T-helper 22 cell (primary cell): ENCODE results near the gene TDRKH.

ENCODE experiments used
- DNase-seq: peaks from one replicate; pipeline ENCODE4 v3.0.0-alpha.2; 2020; ENCODE audit warnings: low read depth

Gene TDRKH, protein sequence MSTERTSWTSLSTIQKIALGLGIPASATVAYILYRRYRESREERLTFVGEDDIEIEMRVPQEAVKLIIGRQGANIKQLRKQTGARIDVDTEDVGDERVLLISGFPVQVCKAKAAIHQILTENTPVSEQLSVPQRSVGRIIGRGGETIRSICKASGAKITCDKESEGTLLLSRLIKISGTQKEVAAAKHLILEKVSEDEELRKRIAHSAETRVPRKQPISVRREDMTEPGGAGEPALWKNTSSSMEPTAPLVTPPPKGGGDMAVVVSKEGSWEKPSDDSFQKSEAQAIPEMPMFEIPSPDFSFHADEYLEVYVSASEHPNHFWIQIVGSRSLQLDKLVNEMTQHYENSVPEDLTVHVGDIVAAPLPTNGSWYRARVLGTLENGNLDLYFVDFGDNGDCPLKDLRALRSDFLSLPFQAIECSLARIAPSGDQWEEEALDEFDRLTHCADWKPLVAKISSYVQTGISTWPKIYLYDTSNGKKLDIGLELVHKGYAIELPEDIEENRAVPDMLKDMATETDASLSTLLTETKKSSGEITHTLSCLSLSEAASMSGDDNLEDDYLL

DNA sequence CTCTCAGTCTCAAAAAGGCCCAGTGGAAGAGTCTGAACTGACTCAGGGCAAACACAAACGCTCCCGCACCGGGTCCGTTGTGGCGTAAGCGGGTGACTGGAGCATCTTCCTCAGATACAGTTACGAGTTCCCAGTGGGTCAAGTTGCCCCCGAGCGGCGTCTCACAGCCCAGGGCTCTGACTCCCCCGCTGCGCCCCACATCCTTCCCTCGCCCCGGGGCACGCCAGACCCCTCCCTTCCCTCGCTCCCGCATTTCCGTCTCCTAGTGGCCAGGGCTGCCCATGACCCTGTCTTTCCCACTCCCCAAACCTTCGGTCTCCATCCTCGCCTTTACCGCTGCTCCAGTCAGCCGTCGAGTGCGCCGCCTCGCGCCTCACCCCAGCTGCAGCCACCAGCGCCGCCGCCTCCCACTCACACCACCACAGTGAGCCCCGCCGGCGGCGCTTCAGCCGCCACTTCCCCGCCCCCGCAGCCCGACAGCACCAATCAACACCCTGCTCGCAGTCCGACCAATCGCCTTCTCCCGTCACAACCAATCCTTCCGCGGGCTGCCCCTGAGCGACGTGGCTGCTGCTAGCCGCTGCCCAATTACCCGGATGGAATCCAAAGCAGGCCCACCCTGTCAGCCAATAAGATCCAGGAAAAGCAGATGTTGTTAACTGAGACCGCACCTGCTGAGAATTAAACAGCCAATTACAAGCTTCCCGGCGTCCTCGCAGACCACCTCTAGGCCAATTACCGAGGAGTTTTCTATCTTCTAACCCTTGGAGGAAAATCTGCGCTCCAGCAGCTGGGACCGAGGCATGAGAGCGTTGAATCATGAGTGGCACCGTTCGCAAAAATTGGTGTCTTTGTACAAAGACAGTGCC lies at the start of gene TDRKH:
Gene TDRKH (minus strand): TSS at position 430 of the 869 bp plus-strand sequence. CDS start 7,478 bp downstream, outside the sequence.
- peak; percentile 99 for DNase-seq

DNA sequence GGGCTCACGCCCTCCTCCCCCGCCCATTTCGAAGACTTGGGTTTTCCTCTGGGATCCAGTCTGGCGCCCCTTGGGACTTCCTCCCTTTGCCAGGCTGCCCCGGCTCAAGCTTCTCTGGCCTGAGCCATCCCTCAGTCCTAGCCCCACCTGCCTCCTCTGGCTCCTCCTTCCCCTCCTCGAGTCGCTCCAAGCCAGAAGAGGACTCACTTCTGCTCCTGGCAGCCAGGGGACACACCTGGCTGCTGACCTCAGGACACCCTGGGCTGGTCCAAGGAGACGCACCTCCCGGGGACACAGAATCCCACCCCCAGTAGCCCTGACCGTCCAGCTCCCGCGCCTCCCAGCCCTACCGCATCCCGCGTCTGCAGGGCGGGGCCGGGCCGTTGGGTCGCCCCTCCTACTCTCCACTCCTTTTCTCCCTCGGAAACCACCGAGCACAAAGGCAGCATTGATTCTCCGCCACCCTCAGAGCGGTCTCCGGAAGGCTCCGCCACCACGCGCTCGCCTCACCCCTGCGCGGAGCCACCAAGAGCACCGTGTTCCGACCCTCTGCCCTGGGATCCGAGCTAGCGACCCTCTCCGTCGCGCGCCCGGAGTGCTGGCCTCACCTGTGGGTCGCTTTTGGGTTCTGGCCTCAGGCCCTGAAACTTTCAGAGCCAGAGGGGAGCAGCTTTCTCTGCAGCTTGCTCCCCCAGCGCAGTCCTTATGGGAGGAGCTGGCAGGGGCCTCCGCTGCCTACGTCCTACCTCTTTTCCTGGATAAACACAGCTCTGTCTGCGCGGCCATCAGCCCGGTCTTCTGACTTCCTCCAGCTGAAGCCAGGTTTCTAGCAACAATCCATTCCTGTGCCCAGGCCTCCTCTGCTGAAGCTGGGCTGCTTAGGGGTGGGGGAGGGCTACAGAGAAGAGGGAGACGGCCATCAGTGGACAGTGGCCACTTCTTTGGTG lies 49.4 kb upstream of the TDRKH start, which contains the start of gene C2CD4D:
Gene C2CD4D (minus strand): TSS at position 364 of the 947 bp plus-strand sequence. CDS start 831 bp downstream, outside the sequence.
- peak; percentile 71 for DNase-seq

DNA sequence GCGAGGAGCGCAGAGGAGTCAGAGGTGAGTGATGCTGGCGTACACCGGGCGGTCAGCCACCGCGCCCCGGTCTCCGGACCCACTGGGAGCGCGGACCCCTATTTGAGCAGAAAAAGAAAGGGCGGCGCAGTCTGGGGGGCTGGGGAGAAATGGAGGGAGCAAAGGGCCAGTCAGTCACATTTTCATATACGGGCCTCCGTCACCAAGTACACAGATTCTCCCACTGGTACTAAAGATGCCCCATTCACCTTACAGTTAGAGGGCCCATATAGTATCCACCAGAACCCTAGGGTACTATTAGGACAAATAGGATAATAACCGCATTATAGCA lies 48.7 kb upstream of the TDRKH start:
- DNase-seq: no peak

DNA sequence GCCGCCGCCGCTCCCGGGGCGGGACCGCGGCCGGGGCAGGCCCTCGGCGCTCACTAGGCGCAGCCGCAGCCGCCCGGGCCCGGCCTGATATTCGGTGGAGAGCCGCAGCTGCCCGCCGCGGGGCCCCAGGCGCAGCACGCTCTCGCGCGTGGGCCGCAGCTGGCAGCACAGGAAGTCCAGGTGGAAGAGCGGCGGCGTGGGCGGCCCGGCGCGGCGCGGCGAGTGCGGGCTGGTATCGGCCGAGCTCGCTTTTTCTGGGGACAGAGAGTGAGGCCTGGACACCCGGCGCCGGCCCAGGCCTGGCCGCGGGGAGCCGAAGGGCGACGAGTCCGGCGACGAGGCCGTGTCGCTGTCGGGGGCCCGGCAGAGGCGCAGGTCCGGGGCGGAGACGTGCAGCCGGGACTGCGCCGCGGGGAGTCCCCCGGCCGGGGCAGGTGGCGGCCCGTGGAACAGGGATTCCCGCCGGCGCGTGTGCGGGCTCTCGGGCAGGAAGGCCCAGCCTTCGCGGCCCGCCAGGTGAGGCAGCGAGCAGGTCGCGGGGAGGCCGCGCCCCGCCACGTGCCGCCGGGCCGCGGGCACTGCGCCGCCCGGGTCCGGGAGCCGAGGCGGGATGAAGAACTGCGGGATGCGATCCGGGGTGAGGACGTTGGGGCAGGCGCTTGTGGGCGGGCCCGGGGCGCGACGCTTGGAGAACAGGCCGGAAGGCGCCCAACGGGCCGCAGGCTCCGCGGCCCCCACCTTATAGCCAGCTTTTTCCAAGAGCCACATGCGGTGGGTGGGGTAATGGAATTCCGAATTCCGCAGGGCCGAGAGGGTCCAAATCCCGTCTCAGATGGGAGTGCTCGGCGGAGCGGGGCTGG lies 48.2 kb upstream of the TDRKH start:
- peak; percentile 41 for DNase-seq

DNA sequence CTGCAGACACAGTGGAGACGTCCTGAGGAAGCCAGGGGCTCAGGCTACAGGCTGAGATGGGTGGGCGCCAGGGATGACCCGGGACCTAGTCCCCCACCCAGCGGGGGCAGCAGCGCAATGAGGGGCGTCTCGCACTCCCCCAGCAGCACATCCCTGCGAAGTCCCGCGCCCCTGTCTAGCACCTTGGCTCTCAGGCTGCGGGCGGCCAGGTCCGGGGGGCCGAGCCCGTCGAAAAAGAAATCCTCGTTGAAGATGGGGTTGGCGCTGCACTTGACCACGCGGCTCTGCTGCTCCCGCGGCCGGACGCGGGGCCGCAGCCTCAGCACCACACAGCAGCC lies 47.6 kb upstream of the TDRKH start:
- DNase-seq: no peak

DNA sequence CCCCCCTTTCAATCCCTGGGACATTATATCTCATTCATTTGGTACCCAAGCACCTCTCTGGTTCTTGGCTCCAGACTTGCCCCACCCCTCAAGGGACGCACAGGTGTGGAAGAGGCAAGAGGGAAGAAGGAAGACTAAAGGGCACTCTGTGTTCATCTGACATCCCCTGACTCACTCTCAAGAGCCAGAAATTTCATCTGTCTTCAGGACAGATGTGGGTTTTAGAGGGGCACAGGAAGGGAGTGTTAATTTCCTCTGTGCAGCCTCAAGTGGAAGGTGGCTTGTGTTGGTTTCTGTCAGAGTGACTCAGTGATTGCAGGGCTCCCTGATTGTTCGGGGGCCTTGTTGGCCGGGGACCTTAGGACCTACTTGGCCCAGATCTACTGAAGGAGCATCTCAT lies 46.9 kb upstream of the TDRKH start:
- DNase-seq: peak; percentile 52

DNA sequence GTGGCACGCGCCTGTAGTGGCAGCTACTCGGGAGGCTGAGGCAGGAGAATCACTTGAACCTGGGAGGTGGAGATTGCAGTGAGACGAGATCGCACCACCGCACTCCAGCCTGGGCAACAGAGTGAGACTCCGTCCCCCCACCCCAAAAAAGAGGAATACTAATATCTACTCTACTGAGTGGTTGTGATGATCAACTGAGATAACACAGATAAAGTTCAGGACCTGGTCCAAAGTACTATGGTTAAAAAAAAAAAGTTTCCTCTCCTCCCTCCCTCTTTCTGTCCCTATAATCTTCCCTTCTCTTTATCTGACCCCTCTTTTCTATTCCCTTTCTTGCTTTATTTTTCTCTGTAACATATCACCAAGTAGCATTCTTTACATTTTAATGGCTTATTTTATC lies 45.3 kb upstream of the TDRKH start:
- no peak for DNase-seq

DNA sequence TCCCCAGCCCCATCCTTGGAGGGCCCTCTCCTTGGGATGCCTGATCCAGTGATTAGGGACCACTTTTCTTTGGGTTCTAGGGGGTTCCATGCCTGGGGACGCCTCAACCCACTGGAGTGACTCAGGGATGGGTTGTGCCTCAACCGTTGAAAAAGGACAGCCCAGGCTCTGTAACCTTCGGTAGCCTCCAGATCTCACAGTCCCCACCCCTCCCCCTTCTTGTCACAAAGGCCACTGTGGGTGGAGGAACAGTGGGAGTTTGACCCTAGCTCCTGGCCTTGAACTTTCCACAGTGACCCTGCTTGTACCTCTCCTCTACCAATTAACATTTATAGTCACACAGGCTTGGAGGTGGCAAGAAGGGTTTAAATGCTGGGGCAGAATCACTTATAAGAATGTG lies 43.9 kb upstream of the TDRKH start:
- no peak for DNase-seq

DNA sequence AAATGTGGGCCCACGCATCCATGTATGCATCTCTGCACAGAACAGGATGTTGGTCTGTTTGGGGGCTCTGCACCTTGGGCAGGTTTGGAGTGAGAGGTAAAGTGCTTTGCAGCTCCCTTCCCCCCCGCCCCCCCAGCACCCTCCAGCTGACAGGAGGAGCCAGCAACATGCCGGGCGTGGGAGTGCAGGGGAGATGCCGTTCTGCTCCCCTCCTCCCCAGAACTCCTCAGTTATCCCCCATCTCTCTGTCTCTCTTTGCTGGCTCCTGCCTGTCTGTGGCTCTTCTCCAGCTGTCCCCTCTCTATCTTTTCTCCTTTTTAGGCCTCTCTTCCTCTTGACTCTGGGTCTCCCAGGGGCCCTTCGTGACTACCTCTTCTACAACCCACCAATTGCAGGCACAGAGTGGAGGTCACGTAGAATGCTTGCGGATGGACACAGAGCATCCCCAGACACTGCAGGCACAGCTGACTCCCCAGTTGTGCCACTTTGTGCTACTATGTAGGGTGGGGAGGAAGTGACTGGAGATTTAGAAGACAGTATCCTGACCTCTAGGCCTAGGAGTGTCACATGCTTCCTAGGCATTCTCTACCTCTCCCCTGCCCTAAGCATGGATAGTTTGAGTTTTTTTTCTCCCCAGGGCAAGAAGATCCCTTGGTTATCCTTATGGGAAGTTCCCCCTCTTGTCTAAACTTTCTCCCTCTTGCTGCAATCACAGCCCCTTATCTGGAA lies 43.0 kb upstream of the TDRKH start:
- no peak for DNase-seq

DNA sequence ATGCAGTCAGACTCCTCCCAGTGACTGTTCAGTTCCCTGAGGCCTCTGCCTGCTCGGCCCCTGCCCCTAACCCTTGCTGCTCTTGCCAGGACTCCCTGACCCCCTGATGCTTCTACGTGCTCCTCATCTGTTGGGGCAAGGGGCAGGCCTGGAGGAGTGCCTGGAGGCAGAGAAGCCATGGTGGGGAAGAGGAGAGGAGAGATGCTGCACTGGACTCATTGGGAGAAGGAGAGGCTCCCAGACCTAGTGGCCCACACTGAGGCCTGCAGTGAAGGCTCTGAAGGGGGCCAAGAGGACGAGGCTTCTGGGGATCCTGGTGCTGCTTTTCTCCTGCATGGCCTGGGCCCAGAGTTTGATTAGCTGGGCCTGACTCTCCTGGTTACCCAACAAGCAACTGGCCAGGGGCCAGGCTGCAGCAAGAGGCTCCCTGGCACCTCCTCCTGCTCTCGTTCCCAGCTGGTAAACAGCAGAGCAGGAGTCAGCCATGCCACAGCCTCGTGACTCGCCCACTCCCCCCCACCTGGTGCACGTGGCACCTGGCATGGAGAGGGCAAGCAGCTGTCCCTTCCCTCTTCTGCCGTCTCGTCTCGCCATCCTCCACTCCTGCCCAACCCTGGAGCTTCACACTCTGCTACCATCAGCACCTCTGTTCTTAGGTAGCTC lies 42.1 kb upstream of the TDRKH start:
- no peak for DNase-seq

DNA sequence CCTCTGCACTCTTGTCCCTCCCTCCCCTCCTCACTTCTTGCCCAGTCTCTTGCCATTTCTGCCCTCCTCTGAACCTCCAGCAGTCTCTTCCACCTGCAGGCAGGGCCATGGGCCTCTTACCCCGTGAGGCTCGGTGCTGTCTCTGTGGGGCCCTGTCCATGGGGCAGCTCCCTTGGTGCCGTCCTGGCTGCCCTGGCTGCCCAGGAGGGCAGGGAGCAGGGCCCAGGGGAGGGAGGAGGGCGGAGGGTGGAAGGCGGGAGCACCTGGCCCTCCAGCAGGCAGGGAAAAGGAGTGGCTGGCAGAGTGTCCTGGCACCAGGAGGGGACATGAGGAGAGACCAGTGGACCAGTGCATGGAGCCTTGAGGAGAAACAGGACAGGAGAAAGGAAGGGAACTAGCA lies 41.3 kb upstream of the TDRKH start, which contains the start of gene RORC:
Gene RORC (minus strand): TSS at position 198 of the 400 bp plus-strand sequence. CDS start 38 bp downstream, at position 160.
- no peak for DNase-seq

DNA sequence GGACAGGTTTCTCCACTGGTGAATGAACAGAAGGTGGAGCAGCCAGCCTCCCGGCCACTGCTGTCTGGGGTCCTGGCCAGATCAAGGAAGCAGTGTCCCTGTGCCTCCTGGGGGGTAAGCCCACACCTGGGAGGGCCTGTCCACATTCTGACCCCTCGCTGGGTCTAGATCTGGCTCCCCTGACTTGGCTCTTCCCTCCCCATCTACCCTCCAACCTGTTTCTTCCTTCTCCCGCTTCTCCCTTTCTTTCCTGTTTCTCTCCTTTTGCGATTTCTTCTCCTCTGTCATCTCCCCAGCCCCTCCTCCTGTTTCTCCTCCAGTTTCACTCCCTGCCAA lies 40.9 kb upstream of the TDRKH start:
- DNase-seq: no peak

DNA sequence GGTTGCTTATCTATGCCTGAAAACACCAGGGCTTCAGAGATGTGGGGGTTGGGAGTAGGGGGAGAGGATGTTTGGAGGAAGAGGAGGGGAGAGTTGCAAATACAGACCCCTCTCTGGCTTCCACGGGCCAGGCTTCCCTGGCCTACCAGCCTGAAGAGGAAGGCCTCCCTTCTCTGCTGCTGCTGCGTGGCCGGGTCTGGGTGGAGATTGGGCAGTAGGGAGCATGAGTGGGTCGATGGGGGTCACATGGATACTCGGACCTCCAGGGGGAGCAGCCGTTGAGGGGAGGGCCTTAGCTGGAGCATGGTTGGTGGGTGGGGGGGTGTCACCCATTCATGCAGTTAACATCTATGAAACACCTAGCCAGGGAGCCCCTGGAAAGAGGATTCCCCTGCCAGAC lies 39.8 kb upstream of the TDRKH start:
- DNase-seq: no peak

DNA sequence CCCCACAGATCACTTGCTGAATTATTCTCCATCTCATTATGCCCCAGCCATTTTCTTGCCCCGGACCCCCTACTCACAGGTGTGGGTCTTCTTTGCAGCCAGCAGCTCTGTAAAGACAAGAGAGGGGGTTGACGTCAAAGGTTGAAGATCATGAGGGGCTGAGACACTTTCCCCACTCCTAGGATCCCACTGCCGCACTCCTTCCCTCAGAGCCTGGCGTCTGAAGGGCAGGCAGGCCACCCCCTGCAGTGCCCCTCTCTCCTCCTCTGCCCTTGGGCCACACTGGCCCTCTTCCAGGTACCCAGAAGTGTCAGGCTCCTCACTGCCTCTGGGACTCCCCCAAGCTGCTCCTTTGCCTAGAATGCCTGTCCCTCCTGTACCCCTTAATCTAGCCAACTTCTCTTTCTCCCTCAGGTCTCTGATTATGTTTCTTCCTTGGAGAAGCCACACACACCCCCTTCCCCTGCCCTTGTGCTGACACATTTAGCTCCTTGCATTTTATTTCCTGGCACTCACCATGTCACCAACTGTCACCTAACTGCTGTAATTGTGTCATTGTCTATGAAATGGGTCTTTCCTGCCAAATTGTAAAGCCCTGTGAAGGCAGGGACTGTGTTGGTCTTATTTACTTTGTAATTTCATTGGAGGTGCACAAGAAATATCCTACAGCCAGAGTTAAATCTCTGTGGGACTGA lies 39.2 kb upstream of the TDRKH start:
- DNase-seq: no peak

DNA sequence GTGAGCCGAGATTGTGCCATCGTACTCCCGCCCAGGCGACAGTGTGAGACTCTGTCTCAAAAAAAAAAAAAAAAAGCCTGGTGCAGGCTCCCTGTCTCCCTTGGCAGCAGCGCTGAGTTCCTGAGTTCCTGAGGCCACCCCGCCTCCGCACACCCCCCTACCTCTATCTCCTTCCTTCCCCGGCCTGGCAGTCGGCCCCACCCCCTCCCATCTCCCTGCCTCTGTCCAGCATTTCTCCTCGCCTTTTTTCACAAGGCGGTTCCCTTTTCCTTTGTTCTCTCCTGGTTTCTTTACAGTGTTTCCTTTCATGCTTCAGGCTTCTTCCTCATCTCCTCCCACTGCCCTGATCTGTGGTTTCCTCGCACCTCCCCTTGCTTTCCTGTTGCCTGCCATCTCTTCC lies 38.6 kb upstream of the TDRKH start:
- DNase-seq: no peak

DNA sequence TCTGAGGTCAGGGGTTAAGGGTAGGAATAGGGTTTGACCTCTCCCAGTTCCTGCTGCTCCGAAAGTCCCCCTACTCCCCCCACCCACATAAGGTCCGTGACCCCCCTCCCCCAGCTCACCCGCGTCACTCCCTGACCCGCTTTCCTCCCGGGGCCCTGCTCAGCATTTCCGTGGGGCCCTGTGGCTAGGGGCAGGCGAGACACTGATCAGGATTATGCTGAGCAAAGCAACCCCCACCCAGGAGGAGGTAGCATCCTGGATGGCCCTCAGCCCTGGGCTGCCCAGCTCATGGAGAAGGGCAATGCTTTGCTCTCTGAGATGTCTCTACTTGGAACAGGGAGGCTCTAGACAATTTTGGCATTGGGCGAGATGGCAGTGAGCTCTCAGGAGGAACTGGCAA lies 37.6 kb upstream of the TDRKH start:
- DNase-seq: no peak

DNA sequence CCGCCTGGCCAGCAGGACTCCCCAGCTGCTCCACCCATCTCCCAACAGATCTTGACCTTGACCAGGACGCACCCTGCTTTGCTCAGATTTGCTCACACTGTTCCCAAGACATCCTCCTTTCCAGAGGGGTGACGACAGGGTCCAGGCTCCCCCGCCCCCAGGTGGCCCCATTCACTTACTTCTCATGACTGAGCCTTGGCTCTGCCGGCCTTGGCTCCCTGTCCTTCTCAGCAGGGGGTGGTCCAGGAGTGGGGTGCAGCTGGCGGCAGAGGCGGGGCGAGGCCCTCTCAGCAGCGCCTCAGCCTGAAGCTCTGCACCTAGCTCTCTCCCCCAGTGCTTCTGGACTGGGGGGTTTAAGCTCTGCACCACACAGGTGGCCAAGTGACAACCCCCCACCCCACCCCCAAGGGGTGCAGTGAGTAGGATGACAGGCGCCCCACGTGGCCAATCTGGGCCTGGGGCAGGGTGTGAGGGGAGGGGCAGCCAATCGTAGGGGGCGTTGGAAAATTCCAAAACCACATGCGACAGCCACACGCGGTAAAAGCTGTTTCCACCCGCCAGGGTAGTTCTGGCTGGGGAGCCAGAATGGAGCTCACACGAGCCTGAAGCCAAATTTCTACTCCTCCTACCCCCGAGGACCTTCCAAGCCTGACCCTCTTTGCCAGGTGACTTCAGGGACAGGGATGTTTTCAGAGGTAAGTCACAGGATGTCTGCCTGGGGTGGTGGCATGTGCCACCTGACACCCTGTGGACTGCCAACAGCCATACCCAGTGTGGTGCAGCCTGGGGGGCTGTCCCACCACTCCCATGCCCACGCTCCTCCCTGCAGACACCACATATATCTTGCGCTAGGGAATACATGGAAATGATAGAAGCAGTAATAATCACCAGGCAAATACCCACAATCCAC lies 35.7 kb upstream of the TDRKH start:
- peak; percentile 50 for DNase-seq

DNA sequence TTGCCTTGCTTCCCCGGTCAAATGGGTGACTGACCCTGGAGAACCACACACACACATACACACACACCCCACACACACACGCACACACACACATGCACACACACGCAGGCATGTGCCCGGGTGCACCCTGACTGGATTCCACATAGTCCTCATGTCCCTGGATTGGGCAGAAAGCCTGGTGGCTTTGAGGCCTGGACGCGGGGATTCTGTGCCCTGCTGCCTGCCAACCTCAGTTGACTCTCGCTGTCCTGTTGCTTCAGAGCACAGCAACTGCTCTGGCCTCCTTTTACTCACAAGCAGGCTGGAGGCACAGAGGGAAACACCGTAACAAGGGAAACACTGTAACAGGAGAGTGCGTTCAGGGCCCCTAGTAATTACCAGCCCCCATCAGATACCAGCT lies 34.9 kb upstream of the TDRKH start:
- DNase-seq: no peak
